Endothelial cell of umbilical vein (primary cell): ENCODE data around the gene SH2D3C. TPM values are rescaled to one million over a fixed set of nuclear protein-coding genes. Genes with fewer than 3 reads are reported as not detected.

Source experiments
- BruUV-seq: library from RNA; stranded (reverse); fragments of 400-500 nt; replicated peaks from 2 replicates; lab custom pipeline; 2021; lab: Mats Ljungman, UMichigan
- CTCF ChIA-PET: fragments of 300-600, 350-600 bp; sonication (Branson Sonifier 250); formaldehyde crosslinking; loops from one replicate; lab custom pipeline; 2021; ENCODE audit warnings: antibody characterized with exemption, inconsistent platforms; lab: Charles Lee
- POLR2A ChIA-PET: fragments of 300-600, 350-600 bp; sonication (Branson Sonifier 250); formaldehyde crosslinking; loops from one replicate; lab custom pipeline; 2021; ENCODE audit warnings: antibody characterized with exemption, inconsistent platforms; lab: Charles Lee
- DNase-seq: peaks from one replicate; pipeline ENCODE4 v3.0.0-alpha.2; 2011; ENCODE audit warnings: low read depth, low spot score
- FAIRE-seq: peaks from 2 replicates; lab custom pipeline; 2011; peaks lifted over from hg19 to GRCh38; lab: Jason Lieb, UNC
- H2AFZ ChIP-seq: 2 replicates; pipeline ENCODE4 v1.6.0; 2012; ENCODE audit warnings: low read depth, low read length, control low read depth, inconsistent platforms
- H3K27ac ChIP-seq: 2 replicates; pipeline ENCODE4 v1.5.1; 2011; ENCODE audit warnings: low read depth, mild to moderate bottlenecking, control low read depth, low read length, moderate library complexity; ENCODE audit not compliant: insufficient read depth
- H3K27me3 ChIP-seq, 2 experiments: 2 replicates each; pipeline versions ENCODE4 v1.6.0 to v1.6.1; 2011; ENCODE audit warnings: low read length in 2 of 2, mixed read lengths in 1 of 2; ENCODE audit not compliant: control insufficient read depth in 2 of 2, insufficient read depth in 2 of 2
- H3K36me3 ChIP-seq, 2 experiments: 2 replicates in 1 of 2; 3 replicates in 1 of 2; pipeline ENCODE4 v1.5.1; 2011; ENCODE audit warnings: low read length in 2 of 2, mild to moderate bottlenecking in 1 of 2, moderate library complexity in 1 of 2; ENCODE audit not compliant: control insufficient read depth in 2 of 2, insufficient read depth in 2 of 2; ENCODE audit errors: extremely low read depth in 1 of 2
- H3K4me1 ChIP-seq: 3 replicates; pipeline ENCODE4 v1.5.1; 2011; ENCODE audit warnings: mild to moderate bottlenecking, low read length; ENCODE audit not compliant: control insufficient read depth, insufficient read depth; ENCODE audit errors: extremely low read depth
- H3K4me2 ChIP-seq: 2 replicates; pipeline ENCODE4 v1.6.1; 2011; ENCODE audit warnings: low read length, control low read depth, mixed read lengths; ENCODE audit not compliant: insufficient read depth
- H3K4me3 ChIP-seq, 3 experiments: fragments of 200-600 bp in 1 of 3; sonication (generic), shearing (Covaris generic) in 1 of 3; replicated peaks in 1 of 3; 2 replicates each; pipeline ENCODE4 v1.5.1; 2011 to 2016; ENCODE audit warnings: control low read depth in 3 of 3, low read length in 3 of 3, mild to moderate bottlenecking in 2 of 3, inconsistent platforms in 1 of 3, low read depth in 1 of 3, moderate library complexity in 1 of 3; ENCODE audit not compliant: insufficient read depth in 1 of 3
- H3K79me2 ChIP-seq: 2 replicates; pipeline ENCODE4 v1.6.0; 2012; ENCODE audit warnings: low read length, inconsistent platforms; ENCODE audit not compliant: control insufficient read depth, insufficient read depth
- H3K9ac ChIP-seq: replicated peaks from 2 replicates; pipeline ENCODE3; 2011; ENCODE audit warnings: low read length, control low read depth; ENCODE audit not compliant: insufficient read depth; ENCODE audit errors: extremely low read depth
- H3K9me1 ChIP-seq: replicated peaks from 3 replicates; pipeline ENCODE4 v1.6.0; 2011; ENCODE audit warnings: mild to moderate bottlenecking, low read length; ENCODE audit not compliant: control insufficient read depth, insufficient read depth; ENCODE audit errors: extremely low read depth
- H3K9me3 ChIP-seq: replicated peaks from 2 replicates; pipeline ENCODE4 v1.5.1; 2012; ENCODE audit warnings: low read length, inconsistent platforms; ENCODE audit not compliant: control insufficient read depth, insufficient read depth
- H4K20me1 ChIP-seq: replicated peaks from 2 replicates; pipeline ENCODE3; 2011; ENCODE audit warnings: mild to moderate bottlenecking, low read length; ENCODE audit not compliant: control insufficient read depth, insufficient read depth; ENCODE audit errors: extremely low read depth
- CTCF ChIP-seq, 2 donors: IDR thresholded peaks; 1 replicate in 1 of 2; 2 replicates in 1 of 2; pipeline ENCODE4 v1.5.1; 2011; ENCODE audit warnings: low read length in 2 of 2, mild to moderate bottlenecking in 2 of 2, moderate library complexity in 2 of 2, control low read depth in 1 of 2, inconsistent platforms in 1 of 2, low read depth in 1 of 2; ENCODE audit not compliant: insufficient read depth in 1 of 2; ENCODE audit errors: extremely low read depth in 1 of 2
- EZH2 ChIP-seq: IDR thresholded peaks from 2 replicates; pipeline ENCODE4 v1.6.1; 2012; ENCODE audit warnings: borderline replicate concordance, low read depth, mild to moderate bottlenecking, moderate library complexity, low read length, inconsistent platforms; ENCODE audit not compliant: severe bottlenecking
- FOS ChIP-seq: IDR thresholded peaks from 2 replicates; pipeline ENCODE4 v1.6.1; 2011; ENCODE audit warnings: mild to moderate bottlenecking, low read length, moderate library complexity, borderline replicate concordance; ENCODE audit not compliant: insufficient read depth
- GATA2 ChIP-seq: IDR thresholded peaks from 2 replicates; pipeline ENCODE4 v1.7.0; 2011; ENCODE audit warnings: low read depth, mild to moderate bottlenecking, moderate library complexity, mixed read lengths, low read length; ENCODE audit not compliant: insufficient read length, insufficient read depth
- JUN ChIP-seq: IDR thresholded peaks from 2 replicates; pipeline ENCODE4 v1.6.1; 2011; ENCODE audit warnings: borderline replicate concordance, low read depth; ENCODE audit not compliant: insufficient read length, insufficient read depth
- MAX ChIP-seq: IDR thresholded peaks from 2 replicates; pipeline ENCODE4 v1.6.1; 2011; ENCODE audit not compliant: insufficient read depth, insufficient read length
- MYC ChIP-seq: IDR thresholded peaks from one replicate; pipeline ENCODE4 v1.6.1; 2011; ENCODE audit warnings: mild to moderate bottlenecking, low read depth, low read length
- POLR2A ChIP-seq: IDR thresholded peaks from 2 replicates; pipeline ENCODE4 v1.6.1; 2012; ENCODE audit warnings: low read depth, mild to moderate bottlenecking, control low read depth, low read length
- POLR2AphosphoS5 ChIP-seq: IDR thresholded peaks from 2 replicates; pipeline ENCODE4 v1.6.1; 2012; ENCODE audit warnings: low read depth, mild to moderate bottlenecking, control low read depth, low read length, moderate library complexity; ENCODE audit not compliant: insufficient read depth
- dilution Hi-C: fragments of 300-500 bp; cut with MboI; formaldehyde crosslinking; loops from one replicate; pipeline ENCODE4 v1.15.0; 2019; ENCODE audit warnings: low sequenced_read_pairs; ENCODE audit not compliant: extremely low pct_ligation_motif_present
- intact Hi-C: fragments of 100-400 bp; cut with micrococcal nuclease; formaldehyde crosslinking; loops from one replicate; pipeline ENCODE4 v1.10.0; 2022
- polyA plus RNA-seq, 4 experiments: library from polyadenylated mRNA; depleted of rRNA in 3 of 4; stranded (reverse) in 3 of 4; unstranded in 1 of 4; fragments of >200 nt; gene quantifications; 2 replicates each; pipeline versions ENCODE4 v1.2.1 to v1.2.3, GENCODE V29; 2011 to 2012; ENCODE audit warnings: missing spikeins in 1 of 4
- total RNA-seq: library from RNA; stranded (reverse); gene quantifications from 2 replicates; pipeline ENCODE4 v1.2.3, GENCODE V29; 2021

Gene SH2D3C
- total and polyA plus RNA-seq, 2 donors (not counting 3 experiments of a cell fraction or from before 2014, with no cell fraction given): 95.0 to 173 TPM

GRCh38 chr9:127720031-127720864, 58.2 kb downstream of the SH2D3C start:
- dilution Hi-C loops: no loop called here
- CTCF ChIA-PET: no interaction called here

More at GRCh38 chr9:127720031-127720864, 58.2 kb downstream of the SH2D3C start:
- Histone ChIP-seq H3K9me1 (no peaks in the 10 kb centered on the region), H4K20me1 (no peaks in the 10 kb centered on the region), H3K9ac (no peak overlapping the region), H3K79me2 (no peaks in the 10 kb centered on the region), H3K36me3 (no peaks in the 10 kb centered on the region), H3K27ac (no peak overlapping the region), H3K4me2 (no peak overlapping the region), H3K27me3 (no peaks in the 10 kb centered on the region), H3K9me3 (no peaks in the 10 kb centered on the region), H3K4me1 (no peaks in the 10 kb centered on the region), H2AFZ (no peak overlapping the region), H3K4me3 (no peak overlapping the region)
- no TSS peak for BruUV-seq
- no peak for DNase-seq
- POLR2A ChIA-PET: no interaction called here
- intact Hi-C loops: no loop called here
- TF ChIP-seq MYC: no peak
- TF ChIP-seq POLR2A: no peak
- TF ChIP-seq POLR2AphosphoS5: no peak
- TF ChIP-seq EZH2: no peak
- no peak for TF ChIP-seq GATA2
- TF ChIP-seq JUN: no peak
- TF ChIP-seq CTCF (IDR thresholded peaks at IDR 0.05; ENCODE audit: extremely low read depth in 1 of 2, insufficient read depth in 1 of 2, low read depth in 1 of 2, low read length in 2 of 2): no peak
- no peak for TF ChIP-seq FOS
- TF ChIP-seq MAX: no peak
- no peak for FAIRE-seq
